WTC11 (cell line): Measurements from ENCODE around the gene FKBP11. TPM values are rescaled to one million over a fixed set of nuclear protein-coding genes. Genes with fewer than 3 reads are reported as not detected.

Experiments
- ATF1 ChIP-seq: sonication (generic); formaldehyde crosslinking; IDR thresholded peaks from 2 replicates; pipeline ENCODE4 v1.8.1; 2023; ENCODE audit warnings: mild to moderate bottlenecking, moderate library complexity, missing genetic modification reagents
- CBFB ChIP-seq: sonication (generic); formaldehyde crosslinking; IDR thresholded peaks from 2 replicates; pipeline ENCODE4 v1.8.1; 2022; ENCODE audit warnings: mild to moderate bottlenecking, low read depth, missing genetic modification reagents
- CREM ChIP-seq: sonication (generic); formaldehyde crosslinking; IDR thresholded peaks from 2 replicates; pipeline ENCODE4 v1.8.1; 2022; ENCODE audit warnings: mild to moderate bottlenecking, missing genetic modification reagents, moderate library complexity
- E2F5 ChIP-seq: sonication (generic); formaldehyde crosslinking; IDR thresholded peaks from 2 replicates; pipeline ENCODE4 v1.8.1; 2022; ENCODE audit warnings: mild to moderate bottlenecking, moderate library complexity, missing genetic modification reagents
- EMX1 ChIP-seq: fragments of 250-450 bp; sonication (Bioruptor Pico); IDR thresholded peaks from 2 replicates; pipeline ENCODE4 v1.8.0; 2021; ENCODE audit warnings: mild to moderate bottlenecking
- FOXP1 ChIP-seq: sonication (generic); formaldehyde crosslinking; IDR thresholded peaks from 2 replicates; pipeline ENCODE4 v1.8.0; 2022; ENCODE audit warnings: missing genetic modification reagents, mild to moderate bottlenecking, moderate library complexity, borderline replicate concordance
- GABPB1 ChIP-seq: sonication (generic); formaldehyde crosslinking; IDR thresholded peaks from 2 replicates; pipeline ENCODE4 v1.8.1; 2023; ENCODE audit warnings: mild to moderate bottlenecking, missing genetic modification reagents
- GRHL2 ChIP-seq: fragments of 250-450 bp; sonication (Bioruptor Pico); IDR thresholded peaks from 2 replicates; pipeline ENCODE4 v1.8.0; 2022; ENCODE audit warnings: mild to moderate bottlenecking, moderate library complexity; ENCODE audit not compliant: insufficient replicate concordance, severe bottlenecking
- JUN ChIP-seq: sonication (generic); formaldehyde crosslinking; IDR thresholded peaks from 2 replicates; pipeline ENCODE4 v1.8.0; 2023; ENCODE audit warnings: mild to moderate bottlenecking, missing genetic modification reagents
- MYBL2 ChIP-seq: sonication (generic); formaldehyde crosslinking; IDR thresholded peaks from 2 replicates; pipeline ENCODE4 v1.8.1; 2023; ENCODE audit warnings: mild to moderate bottlenecking, moderate library complexity, missing genetic modification reagents
- NFYB ChIP-seq: sonication (generic); formaldehyde crosslinking; conservative IDR thresholded peaks from 2 replicates; pipeline ENCODE4 v1.8.0; 2022; ENCODE audit warnings: low read depth, missing genetic modification reagents
- PREB ChIP-seq: sonication (generic); formaldehyde crosslinking; IDR thresholded peaks from 2 replicates; pipeline ENCODE4 v1.8.1; 2022; ENCODE audit warnings: mild to moderate bottlenecking, missing genetic modification reagents, moderate library complexity, borderline replicate concordance
- SP1 ChIP-seq: sonication (generic); formaldehyde crosslinking; conservative IDR thresholded peaks from 2 replicates; pipeline ENCODE4 v1.8.1; 2022; ENCODE audit warnings: missing genetic modification reagents
- TEAD1 ChIP-seq: sonication (generic); formaldehyde crosslinking; IDR thresholded peaks from 2 replicates; pipeline ENCODE4 v1.8.0; 2022; ENCODE audit warnings: mild to moderate bottlenecking, missing genetic modification reagents
- TEAD4 ChIP-seq: sonication (generic); formaldehyde crosslinking; IDR thresholded peaks from 2 replicates; pipeline ENCODE4 v1.8.0; 2022; ENCODE audit warnings: mild to moderate bottlenecking, missing genetic modification reagents
- TP53 ChIP-seq: sonication (generic); formaldehyde crosslinking; IDR thresholded peaks from 2 replicates; pipeline ENCODE4 v1.8.1; 2023; ENCODE audit warnings: mild to moderate bottlenecking, missing genetic modification reagents
- ZMAT4 ChIP-seq: fragments of 250-450 bp; sonication (Bioruptor Pico); IDR thresholded peaks from 2 replicates; pipeline ENCODE4 v1.9.0; 2021; ENCODE audit warnings: mild to moderate bottlenecking
- ZNF121 ChIP-seq: sonication (generic); formaldehyde crosslinking; IDR thresholded peaks from 2 replicates; pipeline ENCODE4 v1.8.0; 2023; ENCODE audit warnings: missing genetic modification reagents
- ZNF138 ChIP-seq: sonication (generic); formaldehyde crosslinking; conservative IDR thresholded peaks from 2 replicates; pipeline ENCODE4 v1.8.1; 2022; ENCODE audit warnings: mild to moderate bottlenecking, moderate library complexity, missing genetic modification reagents
- ZNF219 ChIP-seq: sonication (generic); formaldehyde crosslinking; IDR thresholded peaks from 2 replicates; pipeline ENCODE4 v1.8.0; 2023; ENCODE audit warnings: missing genetic modification reagents, mild to moderate bottlenecking, borderline replicate concordance
- ZNF232 ChIP-seq: sonication (generic); formaldehyde crosslinking; IDR thresholded peaks from 2 replicates; pipeline ENCODE4 v1.8.0; 2022; ENCODE audit warnings: mild to moderate bottlenecking, missing genetic modification reagents
- ZNF263 ChIP-seq: sonication (generic); formaldehyde crosslinking; IDR thresholded peaks from 2 replicates; pipeline ENCODE4 v1.8.1; 2022; ENCODE audit warnings: low read depth, mild to moderate bottlenecking, moderate library complexity, missing genetic modification reagents
- ZNF671 ChIP-seq: fragments of 250-450 bp; sonication (Bioruptor Pico); IDR thresholded peaks from 2 replicates; pipeline ENCODE4 v1.8.0; 2021; ENCODE audit warnings: mild to moderate bottlenecking
- total RNA-seq: library from RNA; stranded (reverse); gene quantifications from 3 replicates; pipeline ENCODE4 v1.2.3, GENCODE V29; 2021
- TF ChIP-seq, protein P1 (sequence below): fragments of 250-450 bp; sonication (Bioruptor Pico); IDR thresholded peaks from 2 replicates; pipeline ENCODE4 v1.9.0; 2021; ENCODE audit warnings: moderate library complexity, mild to moderate bottlenecking, inconsistent platforms, borderline replicate concordance
- TF ChIP-seq, protein P2 (sequence below): sonication (generic); formaldehyde crosslinking; IDR thresholded peaks from 2 replicates; pipeline ENCODE4 v1.8.1; 2023; ENCODE audit warnings: mild to moderate bottlenecking, missing genetic modification reagents
- TF ChIP-seq, protein P3 (sequence below): sonication (generic); formaldehyde crosslinking; IDR thresholded peaks from 2 replicates; pipeline ENCODE4 v1.8.1; 2023; ENCODE audit warnings: mild to moderate bottlenecking, missing genetic modification reagents, moderate library complexity
- TF ChIP-seq, protein P4 (sequence below): sonication (generic); formaldehyde crosslinking; IDR thresholded peaks from 2 replicates; pipeline ENCODE4 v1.8.1; 2022; ENCODE audit warnings: missing genetic modification reagents, borderline replicate concordance
- TF ChIP-seq, protein P5 (sequence below): sonication (generic); formaldehyde crosslinking; IDR thresholded peaks from 2 replicates; pipeline ENCODE4 v1.8.0; 2022; ENCODE audit warnings: mild to moderate bottlenecking, missing genetic modification reagents
- TF ChIP-seq, protein P6 (sequence below): sonication (generic); formaldehyde crosslinking; IDR thresholded peaks from 2 replicates; pipeline ENCODE4 v1.8.1; 2023; ENCODE audit warnings: mild to moderate bottlenecking, missing genetic modification reagents, moderate library complexity

Gene FKBP11
- total RNA-seq, 1 experiment from 2014 or later = 64.5 TPM

- TF ChIP-seq, protein P1, sequence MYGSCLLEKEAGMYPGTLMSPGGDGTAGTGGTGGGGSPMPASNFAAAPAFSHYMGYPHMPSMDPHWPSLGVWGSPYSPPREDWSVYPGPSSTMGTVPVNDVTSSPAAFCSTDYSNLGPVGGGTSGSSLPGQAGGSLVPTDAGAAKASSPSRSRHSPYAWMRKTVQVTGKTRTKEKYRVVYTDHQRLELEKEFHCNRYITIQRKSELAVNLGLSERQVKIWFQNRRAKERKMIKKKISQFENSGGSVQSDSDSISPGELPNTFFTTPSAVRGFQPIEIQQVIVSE (CRISPR knock-in tag) = no peak
- no peak for TF ChIP-seq ATF1 (CRISPR knock-in tag)
- no peak for TF ChIP-seq ZNF121 (CRISPR knock-in tag)
- TF ChIP-seq ZNF671 (CRISPR knock-in tag) = no peak
- TF ChIP-seq, protein P2, sequence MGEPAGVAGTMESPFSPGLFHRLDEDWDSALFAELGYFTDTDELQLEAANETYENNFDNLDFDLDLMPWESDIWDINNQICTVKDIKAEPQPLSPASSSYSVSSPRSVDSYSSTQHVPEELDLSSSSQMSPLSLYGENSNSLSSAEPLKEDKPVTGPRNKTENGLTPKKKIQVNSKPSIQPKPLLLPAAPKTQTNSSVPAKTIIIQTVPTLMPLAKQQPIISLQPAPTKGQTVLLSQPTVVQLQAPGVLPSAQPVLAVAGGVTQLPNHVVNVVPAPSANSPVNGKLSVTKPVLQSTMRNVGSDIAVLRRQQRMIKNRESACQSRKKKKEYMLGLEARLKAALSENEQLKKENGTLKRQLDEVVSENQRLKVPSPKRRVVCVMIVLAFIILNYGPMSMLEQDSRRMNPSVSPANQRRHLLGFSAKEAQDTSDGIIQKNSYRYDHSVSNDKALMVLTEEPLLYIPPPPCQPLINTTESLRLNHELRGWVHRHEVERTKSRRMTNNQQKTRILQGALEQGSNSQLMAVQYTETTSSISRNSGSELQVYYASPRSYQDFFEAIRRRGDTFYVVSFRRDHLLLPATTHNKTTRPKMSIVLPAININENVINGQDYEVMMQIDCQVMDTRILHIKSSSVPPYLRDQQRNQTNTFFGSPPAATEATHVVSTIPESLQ (CRISPR knock-in tag) = no peak
- TF ChIP-seq TP53 (CRISPR knock-in tag) = 0 out of 2 replicates have a peak, but pooled peaks have one; percentile 18
- TF ChIP-seq, protein P3, sequence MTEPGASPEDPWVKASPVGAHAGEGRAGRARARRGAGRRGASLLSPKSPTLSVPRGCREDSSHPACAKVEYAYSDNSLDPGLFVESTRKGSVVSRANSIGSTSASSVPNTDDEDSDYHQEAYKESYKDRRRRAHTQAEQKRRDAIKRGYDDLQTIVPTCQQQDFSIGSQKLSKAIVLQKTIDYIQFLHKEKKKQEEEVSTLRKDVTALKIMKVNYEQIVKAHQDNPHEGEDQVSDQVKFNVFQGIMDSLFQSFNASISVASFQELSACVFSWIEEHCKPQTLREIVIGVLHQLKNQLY (CRISPR knock-in tag) = 0 out of 2 replicates have a peak, but pooled peaks have one; percentile 20
- TF ChIP-seq, protein P4, sequence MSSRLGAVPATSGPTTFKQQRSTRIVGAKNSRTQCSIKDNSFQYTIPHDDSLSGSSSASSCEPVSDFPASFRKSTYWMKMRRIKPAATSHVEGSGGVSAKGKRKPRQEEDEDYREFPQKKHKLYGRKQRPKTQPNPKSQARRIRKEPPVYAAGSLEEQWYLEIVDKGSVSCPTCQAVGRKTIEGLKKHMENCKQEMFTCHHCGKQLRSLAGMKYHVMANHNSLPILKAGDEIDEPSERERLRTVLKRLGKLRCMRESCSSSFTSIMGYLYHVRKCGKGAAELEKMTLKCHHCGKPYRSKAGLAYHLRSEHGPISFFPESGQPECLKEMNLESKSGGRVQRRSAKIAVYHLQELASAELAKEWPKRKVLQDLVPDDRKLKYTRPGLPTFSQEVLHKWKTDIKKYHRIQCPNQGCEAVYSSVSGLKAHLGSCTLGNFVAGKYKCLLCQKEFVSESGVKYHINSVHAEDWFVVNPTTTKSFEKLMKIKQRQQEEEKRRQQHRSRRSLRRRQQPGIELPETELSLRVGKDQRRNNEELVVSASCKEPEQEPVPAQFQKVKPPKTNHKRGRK (CRISPR knock-in tag) = no peak
- no peak for TF ChIP-seq E2F5 (CRISPR knock-in tag)
- TF ChIP-seq TEAD1 (CRISPR knock-in tag) = no peak; the same call in 1 of the 2 replicates
- TF ChIP-seq CREM (CRISPR knock-in tag) = no peak
- no peak for TF ChIP-seq FOXP1 (CRISPR knock-in tag)
- no peak for TF ChIP-seq MYBL2 (CRISPR knock-in tag)
- TF ChIP-seq GABPB1 (CRISPR knock-in tag) = no peak
- TF ChIP-seq TEAD4 (CRISPR knock-in tag) = no peak
- 0 out of 2 replicates have a peak, but pooled peaks have one; percentile 4 for TF ChIP-seq SP1 (CRISPR knock-in tag)
- no peak for TF ChIP-seq ZNF219 (CRISPR knock-in tag)
- no peak for TF ChIP-seq CBFB (CRISPR knock-in tag)
- no peak for TF ChIP-seq NFYB (CRISPR knock-in tag)
- TF ChIP-seq ZNF263 (CRISPR knock-in tag) = no peak
- TF ChIP-seq ZNF232 (CRISPR knock-in tag) = peak; percentile 56; the same call in 1 of the 2 replicates
- TF ChIP-seq PREB (CRISPR knock-in tag) = no peak
- TF ChIP-seq EMX1 (CRISPR knock-in tag) = no peak
- no peak for TF ChIP-seq JUN
- TF ChIP-seq, protein P5, sequence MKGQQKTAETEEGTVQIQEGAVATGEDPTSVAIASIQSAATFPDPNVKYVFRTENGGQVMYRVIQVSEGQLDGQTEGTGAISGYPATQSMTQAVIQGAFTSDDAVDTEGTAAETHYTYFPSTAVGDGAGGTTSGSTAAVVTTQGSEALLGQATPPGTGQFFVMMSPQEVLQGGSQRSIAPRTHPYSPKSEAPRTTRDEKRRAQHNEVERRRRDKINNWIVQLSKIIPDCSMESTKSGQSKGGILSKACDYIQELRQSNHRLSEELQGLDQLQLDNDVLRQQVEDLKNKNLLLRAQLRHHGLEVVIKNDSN (CRISPR knock-in tag) = peak; percentile 54; the same call in 1 of the 2 replicates
- TF ChIP-seq, protein P6, sequence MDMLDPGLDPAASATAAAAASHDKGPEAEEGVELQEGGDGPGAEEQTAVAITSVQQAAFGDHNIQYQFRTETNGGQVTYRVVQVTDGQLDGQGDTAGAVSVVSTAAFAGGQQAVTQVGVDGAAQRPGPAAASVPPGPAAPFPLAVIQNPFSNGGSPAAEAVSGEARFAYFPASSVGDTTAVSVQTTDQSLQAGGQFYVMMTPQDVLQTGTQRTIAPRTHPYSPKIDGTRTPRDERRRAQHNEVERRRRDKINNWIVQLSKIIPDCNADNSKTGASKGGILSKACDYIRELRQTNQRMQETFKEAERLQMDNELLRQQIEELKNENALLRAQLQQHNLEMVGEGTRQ = peak; percentile 68
- TF ChIP-seq ZNF138 (CRISPR knock-in tag) = no peak
- no peak for TF ChIP-seq GRHL2 (CRISPR knock-in tag)
- TF ChIP-seq ZMAT4 (CRISPR knock-in tag) = no peak
Observed at GRCh38 chr12:48924617-48925303, 532 bp downstream of the FKBP11 start (continued).
